Keratinocyte (primary cell): ENCODE data around the gene P3H2. TPM values are rescaled to one million over a fixed set of nuclear protein-coding genes. Genes with fewer than 3 reads are reported as not detected.
"Not testable (repeated sequence)": the region's sequence is repeated elsewhere in the genome, so short reads cannot be mapped to it uniquely, and the experiment has no call there.

Experiments used
- DNase-seq: peaks from one replicate; pipeline ENCODE4 v3.0.0-alpha.2; 2011; ENCODE audit warnings: low read depth, missing footprints, low spot score
- FAIRE-seq: peaks from 2 replicates; lab custom pipeline; 2011; peaks lifted over from hg19 to GRCh38; lab: Jason Lieb, UNC
- H2AFZ ChIP-seq: 2 replicates; pipeline ENCODE4 v1.6.0; 2012; ENCODE audit warnings: low read length, control low read depth, inconsistent platforms; ENCODE audit not compliant: control insufficient read depth
- H3K27ac ChIP-seq: 2 replicates; pipeline ENCODE4 v1.5.1; 2011; ENCODE audit warnings: low read length; ENCODE audit not compliant: control insufficient read depth, insufficient read depth
- H3K27me3 ChIP-seq: 3 replicates; pipeline ENCODE4 v1.6.0; 2011; ENCODE audit warnings: low read length; ENCODE audit not compliant: control insufficient read depth, insufficient read depth; ENCODE audit errors: extremely low read depth
- H3K36me3 ChIP-seq, 2 experiments: 2 replicates in 1 of 2; 3 replicates in 1 of 2; pipeline ENCODE4 v1.5.1; 2011; ENCODE audit warnings: low read length in 2 of 2, mild to moderate bottlenecking in 1 of 2; ENCODE audit not compliant: control insufficient read depth in 2 of 2, insufficient read depth in 2 of 2; ENCODE audit errors: extremely low read depth in 1 of 2
- H3K4me1 ChIP-seq: 3 replicates; pipeline ENCODE4 v1.5.1; 2011; ENCODE audit warnings: low read length; ENCODE audit not compliant: control insufficient read depth, insufficient read depth; ENCODE audit errors: extremely low read depth
- H3K4me2 ChIP-seq: 3 replicates; pipeline ENCODE4 v1.6.0; 2011; ENCODE audit warnings: low read depth, low read length; ENCODE audit not compliant: control insufficient read depth, insufficient read depth; ENCODE audit errors: extremely low read depth
- H3K4me3 ChIP-seq, 3 experiments: fragments of 200-600 bp in 1 of 3; sonication (generic) in 1 of 3; 2 replicates in 2 of 3; 3 replicates in 1 of 3; pipeline ENCODE4 v1.5.1; 2011 to 2016; ENCODE audit warnings: low read length in 3 of 3, mild to moderate bottlenecking in 3 of 3, control low read depth in 2 of 3, inconsistent platforms in 1 of 3, low read depth in 1 of 3, mixed read lengths in 1 of 3, mixed run types in 1 of 3, moderate library complexity in 1 of 3; ENCODE audit not compliant: control insufficient read depth in 2 of 3, insufficient read depth in 2 of 3; ENCODE audit errors: extremely low read depth in 1 of 3
- H3K79me2 ChIP-seq: 2 replicates; pipeline ENCODE4 v1.6.0; 2012; ENCODE audit warnings: low read length; ENCODE audit not compliant: control insufficient read depth, insufficient read depth
- H3K9ac ChIP-seq: 3 replicates; pipeline ENCODE4 v1.6.0; 2011; ENCODE audit warnings: low read length; ENCODE audit not compliant: control insufficient read depth, insufficient read depth; ENCODE audit errors: extremely low read depth
- H3K9me1 ChIP-seq: 3 replicates; pipeline ENCODE4 v1.6.0; 2011; ENCODE audit warnings: low read length; ENCODE audit not compliant: control insufficient read depth, insufficient read depth; ENCODE audit errors: extremely low read depth
- H3K9me3 ChIP-seq: 2 replicates; pipeline ENCODE4 v1.5.1; 2012; ENCODE audit warnings: low read depth, low read length; ENCODE audit not compliant: control insufficient read depth
- H4K20me1 ChIP-seq: 3 replicates; pipeline ENCODE4 v1.6.0; 2011; ENCODE audit warnings: low read length; ENCODE audit not compliant: control insufficient read depth, insufficient read depth; ENCODE audit errors: extremely low read depth
- EZH2 ChIP-seq: IDR thresholded peaks from one replicate; pipeline ENCODE4 v1.6.1; 2012; ENCODE audit warnings: inconsistent platforms, mild to moderate bottlenecking, low read length, moderate library complexity
- dilution Hi-C: fragments of 300-500 bp; cut with MboI; formaldehyde crosslinking; loops from one replicate; pipeline ENCODE4 v1.7.0; 2020; ENCODE audit warnings: low sequenced_read_pairs; ENCODE audit not compliant: extremely low pct_ligation_motif_present
- polyA plus RNA-seq, 5 experiments: library from polyadenylated mRNA; depleted of rRNA in 3 of 5; stranded (reverse) in 3 of 5; stranded (forward) in 1 of 5; unstranded in 1 of 5; fragments of >200 nt; gene quantifications; 1 replicate in 1 of 5; 2 replicates in 3 of 5; 3 replicates in 1 of 5; pipeline versions ENCODE4 v1.2.1 to v1.2.3, GENCODE V29; 2011 to 2012; ENCODE audit warnings: missing spikeins in 2 of 5, low read depth in 1 of 5, low replicate concordance in 1 of 5
- TF ChIP-seq, protein P1 (sequence below), 3 experiments: IDR thresholded peaks in 1 of 3; conservative IDR thresholded peaks in 1 of 3; optimal IDR thresholded peaks in 1 of 3; 2 replicates in 2 of 3; 3 replicates in 1 of 3; pipeline versions ENCODE3 to v1.5.1; 2011; ENCODE audit warnings: low read length in 3 of 3, mild to moderate bottlenecking in 3 of 3, moderate library complexity in 2 of 3, control low read depth in 1 of 3, inconsistent platforms in 1 of 3; ENCODE audit not compliant: insufficient read depth in 2 of 3; ENCODE audit errors: extremely low read depth in 1 of 3

The P3H2 gene
- polyA plus RNA-seq, 1 donor (not counting 4 experiments of a cell fraction or from before 2014, with no cell fraction given) = 115 TPM

GRCh38 chr3:189962466-189962865 is 158.2 kb downstream of the P3H2 start:
- Histone ChIP-seq H3K79me2 (no peaks in the 10 kb centered on the region), H3K36me3 (peaks cover 2 to 24% of the 10 kb centered on the region in 2 experiments), H3K9me1 (no peaks in the 10 kb centered on the region), H3K27me3 (no peaks in the 10 kb centered on the region), H3K27ac (no peak overlapping the region), H4K20me1 (no peaks in the 10 kb centered on the region), H2AFZ (no peak overlapping the region), H3K9ac (no peak overlapping the region), H3K9me3 (no peaks in the 10 kb centered on the region), H3K4me1 (peaks cover 4% of the 10 kb centered on the region), H3K4me2 (no peak overlapping the region), H3K4me3 (no peak overlapping the region)
- TF ChIP-seq, protein P1, sequence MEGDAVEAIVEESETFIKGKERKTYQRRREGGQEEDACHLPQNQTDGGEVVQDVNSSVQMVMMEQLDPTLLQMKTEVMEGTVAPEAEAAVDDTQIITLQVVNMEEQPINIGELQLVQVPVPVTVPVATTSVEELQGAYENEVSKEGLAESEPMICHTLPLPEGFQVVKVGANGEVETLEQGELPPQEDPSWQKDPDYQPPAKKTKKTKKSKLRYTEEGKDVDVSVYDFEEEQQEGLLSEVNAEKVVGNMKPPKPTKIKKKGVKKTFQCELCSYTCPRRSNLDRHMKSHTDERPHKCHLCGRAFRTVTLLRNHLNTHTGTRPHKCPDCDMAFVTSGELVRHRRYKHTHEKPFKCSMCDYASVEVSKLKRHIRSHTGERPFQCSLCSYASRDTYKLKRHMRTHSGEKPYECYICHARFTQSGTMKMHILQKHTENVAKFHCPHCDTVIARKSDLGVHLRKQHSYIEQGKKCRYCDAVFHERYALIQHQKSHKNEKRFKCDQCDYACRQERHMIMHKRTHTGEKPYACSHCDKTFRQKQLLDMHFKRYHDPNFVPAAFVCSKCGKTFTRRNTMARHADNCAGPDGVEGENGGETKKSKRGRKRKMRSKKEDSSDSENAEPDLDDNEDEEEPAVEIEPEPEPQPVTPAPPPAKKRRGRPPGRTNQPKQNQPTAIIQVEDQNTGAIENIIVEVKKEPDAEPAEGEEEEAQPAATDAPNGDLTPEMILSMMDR (optimal IDR thresholded peaks at IDR 0.05 in 1 of 3, IDR thresholded peaks at IDR 0.05 in 1 of 3, conservative IDR thresholded peaks at IDR 0.05 in 1 of 3; ENCODE audit: extremely low read depth in 1 of 3, insufficient read depth in 2 of 3, low read length in 3 of 3) = no peak
- no peak for TF ChIP-seq EZH2
- DNase-seq = no peak
- FAIRE-seq = no peak
- dilution Hi-C loops = loop anchor here (25.0 kb wide), 1 partner anchor 250 kb away; no protein-coding TSS in a partner anchor

GRCh38 chr3:189961522-189962161 is 159.1 kb downstream of the P3H2 start:
- Histone ChIP-seq H3K9ac (peak overlapping the region; percentile 26), H3K27ac (peak overlapping the region; percentile 53), H3K79me2 (no peaks in the 10 kb centered on the region), H3K9me3 (no peaks in the 10 kb centered on the region), H3K27me3 (no peaks in the 10 kb centered on the region), H3K9me1 (no peaks in the 10 kb centered on the region), H3K4me2 (no peak overlapping the region), H2AFZ (no peak overlapping the region), H3K36me3 (peaks cover 5 to 24% of the 10 kb centered on the region in 2 experiments), H3K4me1 (peaks cover 4% of the 10 kb centered on the region), H3K4me3 (no peak overlapping the region), H4K20me1 (no peaks in the 10 kb centered on the region)
- dilution Hi-C loops = loop anchor here (25.0 kb wide), 1 partner anchor 251 kb away; no protein-coding TSS in a partner anchor
- FAIRE-seq (peak; percentile 90), DNase-seq (no peak)
- TF ChIP-seq EZH2 = no peak
- TF ChIP-seq, protein P1 (optimal IDR thresholded peaks at IDR 0.05 in 1 of 3, IDR thresholded peaks at IDR 0.05 in 1 of 3, conservative IDR thresholded peaks at IDR 0.05 in 1 of 3; ENCODE audit: extremely low read depth in 1 of 3, insufficient read depth in 2 of 3, low read length in 3 of 3) = peak; percentile 70 to 91 (median 81)

DNA sequence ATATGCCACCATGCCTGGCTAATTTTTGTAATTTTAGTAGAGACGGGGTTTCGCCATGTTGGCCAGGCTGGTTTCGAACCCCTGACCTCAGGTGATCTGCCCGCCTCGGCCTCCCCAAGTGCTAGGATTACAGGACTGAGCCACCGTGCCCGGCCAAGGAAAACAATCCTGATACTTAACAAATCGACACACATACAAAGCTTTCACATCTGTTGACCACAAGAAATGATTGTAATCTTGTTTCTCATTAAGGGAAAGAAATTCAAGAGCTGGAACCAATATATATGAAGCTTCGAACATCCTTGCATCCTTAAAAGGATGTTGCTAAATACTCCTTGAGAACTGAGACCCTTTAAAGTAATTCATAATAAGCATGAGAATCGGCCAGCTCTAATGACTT is 159.6 kb downstream of the P3H2 start:
- not testable (repeated sequence) for H3K4me3 ChIP-seq, FAIRE-seq, H3K27me3 ChIP-seq, H3K4me1 ChIP-seq, H3K79me2 ChIP-seq, H4K20me1 ChIP-seq, DNase-seq, H3K9me3 ChIP-seq, H2AFZ ChIP-seq, H3K9me1 ChIP-seq, H3K4me2 ChIP-seq
- peak overlapping the region; percentile 53 for H3K27ac ChIP-seq
- dilution Hi-C loops = loop anchor here (25.0 kb wide), 1 partner anchor 251 kb away; no protein-coding TSS in a partner anchor
- H3K36me3 ChIP-seq = peaks cover 5 to 24% of the 10 kb centered on the region in 2 experiments
- H3K9ac ChIP-seq = peak overlapping the region; percentile 26
